Measurements from ENCODE around the gene FGFRL1. TPM values are rescaled to one million over a fixed set of nuclear protein-coding genes. Genes with fewer than 3 reads are reported as not detected.

Gene FGFRL1
- total and polyA plus RNA-seq, 2 of the 13 experiments (the other 11 are each of a cell fraction or from before 2014, with no cell fraction given): 19.1 to 30.6 TPM

- TF ChIP-seq JUN (CRISPR knock-in tag; IDR thresholded peaks at IDR 0.05) (peak; percentile 89; the same call in 1 of the 2 replicates), POLR2G (IDR thresholded peaks at IDR 0.05; ENCODE audit: low read depth, low read length) (no peak), ZNF589 (CRISPR knock-in tag; conservative IDR thresholded peaks at IDR 0.05) (no peak), BCL6 (CRISPR knock-in tag; IDR thresholded peaks at IDR 0.05) (peak; percentile 80), RARG (CRISPR knock-in tag; IDR thresholded peaks at IDR 0.05; ENCODE audit: low read depth) (no peak), CHD4 (IDR thresholded peaks at IDR 0.05; ENCODE audit: borderline replicate concordance, low read length) (no peak), SRY (CRISPR knock-in tag; IDR thresholded peaks at IDR 0.05) (no peak), ATAD3A (CRISPR knock-in tag; IDR thresholded peaks at IDR 0.05) (no peak), MAFF (IDR thresholded peaks at IDR 0.05; ENCODE audit: low read depth, low read length) (peak; percentile 37; the same call in 1 of the 2 replicates), ZNF570 (CRISPR knock-in tag; IDR thresholded peaks at IDR 0.05; ENCODE audit: borderline replicate concordance) (no peak), FOXM1 (CRISPR knock-in tag; IDR thresholded peaks at IDR 0.05) (no peak), MTA1 (CRISPR knock-in tag; IDR thresholded peaks at IDR 0.05; ENCODE audit: borderline replicate concordance) (no peak), ZBTB33 (CRISPR knock-in tag; IDR thresholded peaks at IDR 0.05) (no peak), DZIP1 (CRISPR knock-in tag; IDR thresholded peaks at IDR 0.05) (no peak), MBNL3 (CRISPR knock-in tag; conservative IDR thresholded peaks at IDR 0.05) (no peak), NPAS2 (CRISPR knock-in tag; IDR thresholded peaks at IDR 0.05; ENCODE audit: borderline replicate concordance) (no peak), ZNF124 (CRISPR knock-in tag; IDR thresholded peaks at IDR 0.05) (no peak), NRL (CRISPR knock-in tag; IDR thresholded peaks at IDR 0.05; ENCODE audit: borderline replicate concordance) (no peak), ZNF768 (CRISPR knock-in tag; IDR thresholded peaks at IDR 0.05) (no peak), ZNF839 (CRISPR knock-in tag; IDR thresholded peaks at IDR 0.05; ENCODE audit: borderline replicate concordance) (no peak), ZBED4 (CRISPR knock-in tag; IDR thresholded peaks at IDR 0.05; ENCODE audit: borderline replicate concordance) (no peak), CBX5 (CRISPR knock-in tag; IDR thresholded peaks at IDR 0.05; ENCODE audit: borderline replicate concordance) (peak; percentile 63; the same call in 1 of the 2 replicates)
Observed at GRCh38 chr4:1043651-1044468, 32.4 kb downstream of the FGFRL1 start (continued).

Measured in HepG2 (cell line).